T-cell (primary cell): ENCODE results near the gene NEURL4. TPM values are rescaled to one million over a fixed set of nuclear protein-coding genes. Genes with fewer than 3 reads are reported as not detected.

Experiments used
- total RNA-seq, 35 experiments: library from RNA in 6 of 35; stranded (reverse) in 6 of 35; fragments of 120-200 nt in 1 of 35; gene quantifications; one replicate each; pipeline versions ENCODE4 v1.2.1 to v1.2.4 and lab custom pipeline; 2013 to 2026

NEURL4 gene
- total RNA-seq, 5 donors from 2014 or later (not counting 1 experiment from before 2014, with no cell fraction given) = 49.5 to 90.2 (median 80.0) TPM

Other genes with a start within 250 kb of the NEURL4 start
- gene CLEC10A, start 249.1 kb downstream of the NEURL4 start, total RNA-seq = not detected
- gene ASGR2, start 214.5 kb downstream of the NEURL4 start, total RNA-seq = under 1 TPM in 4 of 5 donors, not detected in 1; 0.25 to 0.55 (median 0.47) TPM
- 1 to 10 TPM in 2 of 5 donors, under 1 TPM in 3; 0.60 to 1.8 (median 0.82) TPM for gene ASGR1, start 150.0 kb downstream of the NEURL4 start, total RNA-seq
- 10 to 100 TPM in 2 of 5 donors, 1 to 10 TPM in 3; 8.1 to 13.6 (median 9.3) TPM for gene DLG4, start 109.5 kb downstream of the NEURL4 start, total RNA-seq
- gene ACADVL, start 109.4 kb downstream of the NEURL4 start, total RNA-seq = 100 to 1,000 TPM; 275 to 424 (median 385) TPM
- 10 to 100 TPM; 48.2 to 76.3 (median 70.4) TPM for gene DVL2, start 94.8 kb downstream of the NEURL4 start, total RNA-seq
- 10 to 100 TPM; 13.3 to 51.6 (median 43.5) TPM for gene PHF23, start 89.9 kb downstream of the NEURL4 start, total RNA-seq
- gene GABARAP, start 86.9 kb downstream of the NEURL4 start, total RNA-seq = 100 to 1,000 TPM; 197 to 278 (median 276) TPM
- 100 to 1,000 TPM; 109 to 131 (median 125) TPM for gene CTDNEP1, start 77.6 kb downstream of the NEURL4 start, total RNA-seq
- gene ELP5, start 77.1 kb downstream of the NEURL4 start, total RNA-seq = 10 to 100 TPM; 29.8 to 35.9 (median 33.3) TPM
- 1 to 10 TPM; 2.4 to 5.9 (median 2.9) TPM for gene CLDN7, start 66.9 kb downstream of the NEURL4 start, total RNA-seq
- gene SLC2A4, start 47.6 kb downstream of the NEURL4 start, total RNA-seq = under 1 TPM in 1 of 5 donors, not detected in 4; 0.06 TPM
- under 1 TPM in 4 of 5 donors, not detected in 1; 0.20 to 0.57 (median 0.45) TPM for gene YBX2, start 34.7 kb downstream of the NEURL4 start, total RNA-seq
- gene EIF5A, start 21.7 kb downstream of the NEURL4 start, total RNA-seq = 100 to 1,000 TPM; 286 to 481 (median 306) TPM
- 100 to 1,000 TPM; 114 to 129 (median 125) TPM for gene GPS2, start 14.0 kb downstream of the NEURL4 start, total RNA-seq
- gene ACAP1, start 7.2 kb upstream of the NEURL4 start, total RNA-seq = 100 to 1,000 TPM; 531 to 781 (median 649) TPM
- 1 to 10 TPM; 2.4 to 7.3 (median 4.8) TPM for gene KCTD11, start 22.8 kb upstream of the NEURL4 start, total RNA-seq
- not detected for gene TMEM95, start 25.8 kb upstream of the NEURL4 start, total RNA-seq
- gene TNK1, start 51.8 kb upstream of the NEURL4 start, total RNA-seq = 10 to 100 TPM in 3 of 5 donors, 1 to 10 TPM in 2; 5.7 to 18.3 (median 16.0) TPM
- gene PLSCR3, start 65.2 kb upstream of the NEURL4 start, total RNA-seq = 100 to 1,000 TPM; 101 to 145 (median 140) TPM
- gene TMEM256, start 74.8 kb upstream of the NEURL4 start, total RNA-seq = 10 to 100 TPM; 28.7 to 48.9 (median 45.6) TPM
- gene NLGN2, start 78.5 kb upstream of the NEURL4 start, total RNA-seq = 1 to 10 TPM; 6.8 to 8.9 (median 8.4) TPM
- gene SPEM1, start 91.0 kb upstream of the NEURL4 start, total RNA-seq = not detected
- not detected for gene SPEM2, start 96.3 kb upstream of the NEURL4 start, total RNA-seq
- gene SPEM3, start 99.5 kb upstream of the NEURL4 start, total RNA-seq = not detected
- 10 to 100 TPM in 3 of 5 donors, 1 to 10 TPM in 2; 8.8 to 26.9 (median 23.5) TPM for gene TMEM102, start 106.1 kb upstream of the NEURL4 start, total RNA-seq
- 1 to 10 TPM; 2.4 to 4.2 (median 3.3) TPM for gene FGF11, start 110.2 kb upstream of the NEURL4 start, total RNA-seq
- gene CHRNB1, start 115.7 kb upstream of the NEURL4 start, total RNA-seq = 10 to 100 TPM in 3 of 5 donors, 1 to 10 TPM in 2; 6.6 to 12.0 (median 11.0) TPM
- gene ZBTB4, start 150.3 kb upstream of the NEURL4 start, total RNA-seq = 10 to 100 TPM; 64.0 to 86.6 (median 82.7) TPM
- not detected for gene SLC35G6, start 152.1 kb upstream of the NEURL4 start, total RNA-seq
- gene POLR2A, start 155.0 kb upstream of the NEURL4 start, total RNA-seq = 100 to 1,000 TPM; 198 to 444 (median 212) TPM
- 10 to 100 TPM; 38.3 to 72.8 (median 61.4) TPM for gene TNFSF12, start 219.7 kb upstream of the NEURL4 start, total RNA-seq
- 1 to 10 TPM; 1.3 to 5.6 (median 4.6) TPM for gene TNFSF13, start 229.4 kb upstream of the NEURL4 start, total RNA-seq
- 10 to 100 TPM; 38.7 to 43.3 (median 42.6) TPM for gene SENP3, start 232.6 kb upstream of the NEURL4 start, total RNA-seq